Activated CD8-positive, alpha-beta memory T cell treated with anti-CD3 and anti-CD28 coated beads for 36 hours (primary cell): Measurements from ENCODE around the gene EHBP1. TPM values are rescaled to one million over a fixed set of nuclear protein-coding genes. Genes with fewer than 3 reads are reported as not detected.

Experiments used
- CTCF ChIA-PET: fragments of 350-600 bp; sonication (Branson Sonifier 250); formaldehyde crosslinking; loops from one replicate; lab custom pipeline; 2021; ENCODE audit warnings: antibody characterized with exemption; lab: Charles Lee
- POLR2A ChIA-PET: fragments of 350-600 bp; sonication (Branson Sonifier 250); formaldehyde crosslinking; loops from one replicate; lab custom pipeline; 2021; ENCODE audit warnings: antibody characterized with exemption; lab: Charles Lee
- total RNA-seq, 2 experiments: library from RNA; stranded (reverse); gene quantifications; one replicate each; pipeline ENCODE4 v1.2.3, GENCODE V29; 2021

EHBP1 gene
- total RNA-seq, 2 experiments from 2014 or later = 23.4 to 27.9 TPM

DNA sequence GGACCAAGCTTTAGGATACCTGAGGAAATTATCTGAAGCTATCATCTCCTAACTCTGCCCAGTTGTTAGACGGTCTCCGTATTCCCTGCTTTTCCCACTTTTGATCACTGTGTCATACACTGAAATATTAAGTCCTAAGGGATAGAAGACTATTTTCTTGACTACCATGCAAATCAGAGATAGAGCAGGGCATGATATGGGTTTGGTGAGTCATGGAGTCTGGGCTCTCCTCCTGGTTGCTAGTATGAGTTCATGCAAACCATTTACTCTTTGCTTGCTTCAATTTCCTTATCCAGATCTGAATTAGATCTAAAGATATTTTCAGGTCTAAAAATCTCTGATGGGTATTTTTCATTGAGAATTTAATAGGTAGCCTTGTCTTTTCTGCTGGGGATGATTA, 55.0 kb downstream of the EHBP1 start:
- ChIA-PET CTCF (no interaction called here), POLR2A (no interaction called here)

DNA sequence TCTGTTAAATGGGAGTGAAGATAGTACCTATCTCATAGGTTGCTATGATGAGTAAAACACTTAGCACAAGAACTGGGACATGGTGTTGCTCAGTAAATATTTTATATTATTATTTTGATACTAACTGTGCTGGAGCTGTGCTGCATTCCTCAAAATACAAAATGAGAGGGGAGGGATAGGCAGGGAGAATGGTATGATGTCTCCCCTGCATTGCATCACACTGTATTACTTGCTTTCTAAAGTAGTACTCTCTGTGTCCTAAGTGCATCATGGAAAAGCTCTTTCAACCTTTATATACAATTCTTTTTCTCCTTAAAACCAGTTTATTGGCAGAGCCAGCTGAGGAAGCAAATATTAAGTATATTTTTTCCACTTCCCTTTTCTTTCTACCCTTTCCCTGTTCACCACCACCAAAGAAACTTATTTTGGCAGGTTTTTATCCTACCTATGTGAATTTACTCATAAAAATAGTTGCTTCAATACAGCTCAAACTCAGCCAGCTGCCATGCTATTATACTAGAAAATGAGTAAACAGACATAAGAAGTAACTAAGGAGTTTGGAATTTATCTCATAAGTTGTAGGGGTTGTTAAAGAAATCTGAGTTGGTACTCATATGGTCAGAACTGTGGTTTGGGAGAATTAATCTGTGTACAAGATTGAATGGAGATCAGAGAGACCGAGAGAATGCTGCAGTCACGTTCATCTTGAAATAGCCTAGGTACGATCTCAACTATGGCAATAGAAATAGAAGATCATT, 60.3 kb downstream of the EHBP1 start:
- CTCF ChIA-PET = interaction anchor here (1.3 kb wide), 1 partner anchor 308 kb away, joined by 3 read pairs; no protein-coding TSS in a partner anchor
- POLR2A ChIA-PET = no interaction called here

GRCh38 chr2:62768615-62769014, 63.1 kb downstream of the EHBP1 start:
- POLR2A ChIA-PET = no interaction called here
- CTCF ChIA-PET = interaction anchor here (2.0 kb wide), 1 partner anchor 312 kb away, joined by 5 read pairs; no protein-coding TSS in a partner anchor

GRCh38 chr2:62770629-62771028, 65.1 kb downstream of the EHBP1 start:
- CTCF ChIA-PET = interaction anchor here (8.7 kb wide), 1 partner anchor 314 kb away, joined by 58 read pairs; no protein-coding TSS in a partner anchor

DNA sequence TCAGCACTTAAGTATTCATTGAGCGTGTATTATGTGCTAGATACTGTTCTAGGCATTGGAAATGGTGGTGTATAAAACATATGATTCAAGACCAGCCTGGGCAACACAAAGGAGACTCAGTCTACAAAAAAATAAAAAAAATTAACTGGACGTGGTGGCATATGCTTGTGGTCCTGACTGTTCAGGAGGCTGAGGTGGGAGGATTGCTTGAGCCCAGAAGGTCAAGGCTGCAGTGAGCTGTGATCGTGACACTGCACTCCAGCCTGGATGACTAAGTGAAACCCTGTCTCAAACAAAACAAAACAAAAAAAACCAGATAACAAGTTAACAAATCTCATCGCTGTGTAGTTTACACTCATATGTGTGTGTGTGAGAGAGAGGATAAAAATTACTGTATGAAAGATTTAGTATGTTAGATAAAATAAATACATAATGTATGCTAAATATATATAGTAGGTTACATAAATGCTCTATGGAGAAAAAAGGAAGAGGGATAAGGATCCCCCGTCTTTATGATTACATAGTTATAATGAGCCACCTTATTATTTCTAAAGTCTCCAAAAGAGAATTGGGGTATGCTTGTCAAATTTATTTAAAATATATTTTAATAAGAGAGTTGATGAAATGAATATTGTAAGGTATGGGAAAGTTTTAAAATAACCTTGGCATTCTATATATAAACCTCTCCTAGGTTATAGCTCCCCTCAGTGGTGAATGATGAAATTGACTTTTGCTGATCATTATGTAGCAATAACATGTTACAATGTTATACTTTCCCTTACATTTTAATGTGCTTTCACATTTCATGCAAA, 69.2 kb downstream of the EHBP1 start:
- ChIA-PET CTCF (interaction anchor here (0.6 to 8.7 kb wide), 2 partner anchors 318 to 739 kb away, joined by 4 to 58 read pairs; no protein-coding TSS in a partner anchor), POLR2A (no interaction called here)

More at GRCh38 chr2:62770629-62771028, 65.1 kb downstream of the EHBP1 start:
- POLR2A ChIA-PET = no interaction called here

DNA sequence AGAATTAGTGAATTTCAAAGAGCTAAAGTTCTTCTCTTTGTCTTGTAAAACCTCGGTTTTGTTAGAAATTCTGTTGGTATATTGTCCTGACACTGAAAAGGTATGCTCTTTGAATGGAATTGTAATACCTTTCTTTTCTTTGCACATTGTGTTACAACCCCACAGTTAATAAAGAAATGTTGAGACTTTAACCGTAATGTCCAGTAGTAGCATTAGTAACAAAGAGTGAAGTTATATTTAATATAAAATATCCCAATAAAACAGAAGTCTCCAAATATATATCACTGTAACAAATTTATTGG, 69.8 kb downstream of the EHBP1 start:
- CTCF ChIA-PET = interaction anchor here (0.6 to 8.7 kb wide), 2 partner anchors 319 to 740 kb away, joined by 4 to 58 read pairs; no protein-coding TSS in a partner anchor
- POLR2A ChIA-PET = no interaction called here

DNA sequence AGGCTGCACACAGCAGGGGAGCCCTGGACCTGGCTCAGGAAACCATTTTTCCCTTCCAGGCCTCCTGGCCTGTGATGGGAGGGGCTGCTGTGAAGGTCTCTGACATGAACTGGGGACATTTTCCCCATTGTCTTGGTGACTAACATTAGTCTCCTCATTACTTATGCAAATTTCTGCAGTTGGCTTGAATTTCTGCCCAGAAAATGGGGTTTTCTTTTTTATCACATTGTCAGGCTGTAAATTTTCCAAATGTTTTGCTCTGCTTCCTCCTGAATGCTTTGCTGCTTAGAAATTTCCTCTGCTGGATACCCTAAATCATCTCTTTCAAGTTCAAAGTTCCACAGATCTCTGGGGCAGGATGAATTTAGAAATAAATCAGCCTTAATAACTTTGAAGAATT, 78.2 kb downstream of the EHBP1 start:
- POLR2A ChIA-PET = no interaction called here

DNA sequence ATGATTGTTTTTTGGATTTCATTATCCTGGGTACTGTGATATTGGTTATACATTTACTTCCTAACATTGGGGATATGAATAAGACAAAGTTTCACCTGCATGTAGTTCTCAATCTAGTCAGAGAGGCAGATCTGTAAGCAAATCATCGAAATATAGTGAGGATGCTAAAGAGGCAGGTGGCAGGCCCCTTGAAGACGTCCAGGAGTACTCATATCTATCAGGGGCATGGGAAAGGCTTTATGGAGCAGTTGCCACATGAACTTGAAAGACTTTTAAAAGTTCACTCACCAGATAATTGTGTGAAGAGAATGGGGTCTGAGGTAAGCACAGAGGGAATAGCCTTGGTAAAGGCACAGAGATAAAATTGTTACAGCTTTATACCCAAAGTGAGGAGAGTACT, 78.8 kb downstream of the EHBP1 start:
- POLR2A ChIA-PET = no interaction called here
- CTCF ChIA-PET = no interaction called here

More for the DNA sequence above, 78.2 kb downstream of the EHBP1 start:
- CTCF ChIA-PET = no interaction called here

DNA sequence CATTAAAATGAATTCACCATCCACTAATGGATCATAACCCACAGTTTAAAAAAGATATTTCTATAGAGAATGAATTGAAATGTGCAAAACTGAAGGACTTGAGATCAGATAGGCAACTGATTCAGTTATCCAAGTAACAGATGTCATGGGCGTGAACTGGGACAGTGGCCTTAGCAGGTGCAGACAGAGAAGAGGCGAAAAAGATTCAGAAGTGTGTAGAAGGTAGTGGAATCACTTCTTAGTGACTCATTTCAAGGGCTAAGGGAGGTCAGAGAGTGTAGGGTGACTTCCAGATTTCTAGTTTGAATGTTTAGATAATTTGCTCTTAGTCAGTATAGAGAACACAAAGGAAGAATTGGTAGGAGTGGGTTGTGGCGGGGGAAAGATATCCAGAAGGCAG, 79.7 kb downstream of the EHBP1 start:
- POLR2A ChIA-PET = no interaction called here
- CTCF ChIA-PET = no interaction called here

DNA sequence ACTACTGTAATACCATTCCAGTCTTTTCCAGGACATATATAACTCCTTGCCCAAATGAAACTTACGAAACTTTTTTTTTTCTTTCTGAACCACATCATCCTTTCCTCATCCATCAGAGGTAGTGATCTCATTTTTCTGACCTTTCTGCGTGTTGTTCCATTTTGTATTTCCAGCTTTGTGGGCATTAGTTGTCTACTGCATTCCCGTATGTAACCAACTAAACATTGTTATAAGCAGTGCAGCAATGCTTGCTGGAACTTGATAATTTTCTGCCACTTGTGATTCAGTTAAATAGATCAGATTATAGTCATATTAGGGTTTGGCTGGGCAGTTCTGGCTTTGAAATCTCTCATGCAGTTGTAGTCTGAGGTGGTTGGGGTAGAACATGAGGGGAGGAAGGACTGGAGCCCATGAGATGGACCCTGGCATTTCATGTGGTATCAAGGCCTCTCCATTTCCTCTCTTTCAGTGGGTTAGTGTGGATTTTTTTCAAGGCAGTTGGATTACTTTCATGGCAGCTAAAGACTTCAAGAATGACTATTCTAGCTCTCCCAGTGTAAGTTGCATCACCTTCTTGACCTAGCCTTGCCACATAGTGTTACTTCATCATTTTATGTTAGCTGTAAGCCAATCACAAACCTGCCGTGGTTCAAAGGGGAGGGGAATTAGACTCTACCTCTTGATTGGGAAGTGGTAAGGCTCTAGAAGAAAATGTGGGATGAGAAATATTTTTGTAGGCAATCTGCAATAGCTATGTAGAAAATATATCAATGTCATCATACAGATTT, 80.5 kb downstream of the EHBP1 start:
- CTCF ChIA-PET = no interaction called here

DNA sequence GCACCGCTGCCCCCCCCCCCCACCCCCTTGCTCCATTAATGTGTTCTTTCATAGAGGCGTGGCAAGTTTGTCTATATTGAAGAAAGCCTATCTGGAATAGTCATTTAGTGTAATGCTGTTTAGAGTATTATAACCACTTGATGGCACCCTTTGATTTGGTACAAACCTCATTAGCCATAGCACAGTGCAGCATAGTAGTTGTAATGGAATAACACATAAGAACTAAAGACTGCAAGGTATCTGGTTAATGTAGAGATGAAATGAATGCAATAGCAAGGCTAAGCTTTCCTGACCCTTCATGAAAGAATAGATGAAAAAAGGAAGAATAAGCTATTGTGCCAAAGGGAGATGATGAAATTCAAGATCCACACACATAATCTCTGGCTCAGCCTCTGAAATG, 81.9 kb downstream of the EHBP1 start:
- CTCF ChIA-PET = no interaction called here

More for the DNA sequence above, 80.5 kb downstream of the EHBP1 start:
- POLR2A ChIA-PET = no interaction called here

GRCh38 chr2:62789518-62789917, 84.0 kb downstream of the EHBP1 start:
- POLR2A ChIA-PET = no interaction called here
- CTCF ChIA-PET = no interaction called here

More for the DNA sequence above, 81.9 kb downstream of the EHBP1 start:
- POLR2A ChIA-PET = no interaction called here

DNA sequence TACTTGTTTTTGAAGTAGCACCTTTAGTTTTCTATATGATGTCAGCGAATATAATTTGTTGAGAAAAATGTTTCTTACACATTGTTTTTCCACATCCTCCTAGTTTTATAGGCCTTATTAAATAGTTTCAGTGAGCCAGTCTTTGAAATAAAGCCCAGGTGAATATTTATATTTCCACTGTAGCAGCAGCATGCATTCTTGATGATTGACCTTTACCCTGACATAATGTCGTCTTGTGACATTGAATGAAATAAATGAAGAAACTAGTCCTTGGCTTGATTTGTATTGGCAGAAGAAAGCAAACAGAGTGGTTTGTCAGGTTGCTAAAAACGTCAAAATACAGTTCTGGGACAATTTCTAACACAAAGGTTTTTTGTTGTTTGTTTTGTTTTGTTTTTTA, 84.4 kb downstream of the EHBP1 start:
- CTCF ChIA-PET = no interaction called here
- POLR2A ChIA-PET = no interaction called here

DNA sequence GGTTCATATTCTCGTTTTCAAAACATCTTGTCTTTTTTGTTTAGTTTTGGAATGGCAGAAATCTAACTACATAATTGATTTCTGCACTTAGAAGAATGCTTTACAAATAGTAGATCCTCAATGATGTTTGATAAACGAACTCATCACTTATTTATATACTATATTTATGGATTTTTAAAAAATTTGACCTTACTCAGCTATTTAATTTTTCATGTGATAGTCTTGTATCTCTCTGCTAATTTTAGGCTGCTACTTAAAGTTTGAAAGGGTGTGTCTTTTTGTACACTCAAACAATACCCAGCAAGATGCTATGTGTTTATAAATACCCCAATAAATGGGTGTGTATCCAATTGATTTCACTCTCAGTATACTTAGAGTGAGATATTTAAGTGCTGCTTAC, 86.9 kb downstream of the EHBP1 start:
- CTCF ChIA-PET = no interaction called here

DNA sequence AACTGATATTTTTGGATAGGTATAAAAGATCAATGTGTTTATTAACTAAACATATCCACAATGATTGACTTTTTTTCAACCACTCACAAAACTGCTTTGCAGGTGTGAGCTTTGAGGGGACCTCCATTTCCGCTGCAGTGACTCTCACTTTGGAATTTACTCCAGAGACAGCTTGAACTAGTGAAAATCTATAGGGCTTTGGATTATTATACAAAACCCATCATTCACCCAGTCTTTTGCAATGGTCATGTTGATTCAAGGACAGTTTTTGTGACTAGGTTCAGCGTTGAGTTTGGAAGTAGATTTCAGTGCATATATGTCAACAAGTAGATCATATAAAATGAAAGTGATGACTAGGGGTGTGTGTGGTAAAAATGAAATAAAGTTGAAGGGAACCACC, 87.7 kb downstream of the EHBP1 start:
- CTCF ChIA-PET = no interaction called here
- POLR2A ChIA-PET = no interaction called here

More for the DNA sequence above, 86.9 kb downstream of the EHBP1 start:
- POLR2A ChIA-PET = no interaction called here

- ChIA-PET POLR2A (no interaction called here), CTCF (no interaction called here)
These were observed 89.3 kb downstream of the EHBP1 start for GRCh38 chr2:62794791-62795190.

DNA sequence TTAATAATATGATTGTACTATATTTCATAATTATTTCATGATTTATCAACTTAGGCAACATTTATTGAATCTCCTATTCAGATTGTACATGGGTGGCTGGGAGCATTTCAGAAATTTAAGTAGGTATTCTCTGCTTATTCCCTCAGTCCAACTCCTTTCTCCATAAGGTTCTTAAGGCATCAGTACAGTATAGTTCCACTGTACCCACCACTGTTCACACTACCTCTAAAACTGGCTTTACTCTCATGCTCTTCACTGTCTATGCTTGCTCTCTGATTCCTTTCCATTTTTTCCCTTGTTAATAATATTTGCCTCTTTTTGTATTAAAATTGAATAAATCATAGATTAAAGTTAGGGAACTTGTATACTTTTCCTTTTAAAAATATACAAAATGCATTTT, 89.8 kb downstream of the EHBP1 start:
- ChIA-PET CTCF (no interaction called here), POLR2A (no interaction called here)

DNA sequence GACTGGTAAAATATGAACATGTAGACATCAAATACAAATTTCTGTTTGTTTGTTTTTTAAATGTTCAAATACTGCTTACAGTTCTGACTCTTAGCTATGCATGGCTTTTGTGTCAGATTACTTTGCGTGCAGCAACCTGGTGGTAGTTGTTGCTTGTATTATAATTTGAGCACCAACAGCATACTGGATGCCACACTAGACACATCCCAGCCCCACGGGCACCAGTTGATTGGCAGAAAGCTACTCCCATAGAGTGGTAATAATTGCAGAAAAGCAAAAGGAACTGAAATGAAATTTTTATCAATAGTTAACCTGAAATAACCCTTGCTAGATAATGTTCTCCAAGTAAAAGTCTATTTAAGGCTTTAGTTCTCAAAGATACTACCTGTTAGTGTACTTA, 91.6 kb downstream of the EHBP1 start:
- ChIA-PET CTCF (no interaction called here), POLR2A (no interaction called here)

GRCh38 chr2:62800618-62801017, 95.1 kb downstream of the EHBP1 start:
- POLR2A ChIA-PET = no interaction called here
- CTCF ChIA-PET = no interaction called here

DNA sequence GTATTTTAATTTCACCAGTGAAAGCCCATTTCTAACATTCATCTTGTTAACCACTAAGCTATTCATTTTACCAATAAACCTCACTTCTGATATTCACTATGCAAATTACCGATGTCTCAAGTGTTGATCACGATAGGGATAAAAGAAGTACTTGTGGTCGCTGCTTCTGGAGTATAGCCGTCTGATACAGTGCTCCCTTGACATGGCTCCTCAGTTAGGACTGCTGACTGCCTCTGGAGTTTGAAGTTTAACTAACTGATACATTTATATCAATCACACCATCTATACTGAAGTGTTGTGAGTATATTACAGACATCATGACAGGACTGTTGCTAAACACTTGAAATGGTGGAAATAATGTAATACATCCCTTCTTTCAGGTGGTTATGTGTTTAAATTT, 95.6 kb downstream of the EHBP1 start:
- CTCF ChIA-PET = no interaction called here

More for the DNA sequence above, 95.6 kb downstream of the EHBP1 start:
- POLR2A ChIA-PET = no interaction called here
